Suprapubic skin (tissue), 3 donors: Measurements from ENCODE around the gene PLIN1.

Source experiments
- CTCF ChIP-seq, 2 donors: fragments of 200-600 bp in 1 of 2; fragments of 450-650 bp in 1 of 2; sonication (generic) in 1 of 2; IDR thresholded peaks; one replicate each; pipeline ENCODE4 v1.5.1; 2016 to 2019; ENCODE audit warnings: antibody characterized with exemption in 2 of 2, mild to moderate bottlenecking in 1 of 2, moderate library complexity in 1 of 2
- POLR2A ChIP-seq, 2 donors: fragments of 450-650 bp; IDR thresholded peaks; one replicate each; pipeline ENCODE4 v1.6.1; 2017; ENCODE audit warnings: antibody characterized with exemption in 2 of 2, mild to moderate bottlenecking in 2 of 2, moderate library complexity in 2 of 2

DNA sequence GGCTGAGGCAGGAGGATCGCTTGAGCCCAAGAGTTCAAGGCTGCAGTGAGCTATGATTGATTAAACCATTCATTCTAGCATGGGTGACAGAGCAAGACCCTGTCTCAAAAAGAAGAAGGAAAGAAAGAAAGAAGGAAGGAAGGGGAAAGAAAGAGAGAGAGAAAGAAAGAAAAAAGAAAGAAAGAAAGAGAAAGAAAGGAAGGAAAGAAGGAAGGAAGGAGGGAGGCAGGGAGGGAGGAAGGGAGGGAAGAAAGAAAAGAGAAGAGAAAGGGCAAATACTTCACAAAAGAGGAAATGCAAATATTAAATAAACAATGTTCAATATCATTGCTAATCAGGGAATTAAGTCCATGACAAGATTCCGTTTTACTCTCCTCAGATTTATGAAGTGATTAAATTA, 19.9 kb downstream of the PLIN1 start:
- TF ChIP-seq POLR2A (IDR thresholded peaks at IDR 0.05), result no peak
- TF ChIP-seq CTCF (IDR thresholded peaks at IDR 0.05), result no peak
